ENCODE results near the gene OGA. TPM values are rescaled to one million over a fixed set of nuclear protein-coding genes. Genes with fewer than 3 reads are reported as not detected.

Gene OGA
- total and polyA plus RNA-seq, 10 donors = 65.7 to 234 (median 162) TPM

DNA sequence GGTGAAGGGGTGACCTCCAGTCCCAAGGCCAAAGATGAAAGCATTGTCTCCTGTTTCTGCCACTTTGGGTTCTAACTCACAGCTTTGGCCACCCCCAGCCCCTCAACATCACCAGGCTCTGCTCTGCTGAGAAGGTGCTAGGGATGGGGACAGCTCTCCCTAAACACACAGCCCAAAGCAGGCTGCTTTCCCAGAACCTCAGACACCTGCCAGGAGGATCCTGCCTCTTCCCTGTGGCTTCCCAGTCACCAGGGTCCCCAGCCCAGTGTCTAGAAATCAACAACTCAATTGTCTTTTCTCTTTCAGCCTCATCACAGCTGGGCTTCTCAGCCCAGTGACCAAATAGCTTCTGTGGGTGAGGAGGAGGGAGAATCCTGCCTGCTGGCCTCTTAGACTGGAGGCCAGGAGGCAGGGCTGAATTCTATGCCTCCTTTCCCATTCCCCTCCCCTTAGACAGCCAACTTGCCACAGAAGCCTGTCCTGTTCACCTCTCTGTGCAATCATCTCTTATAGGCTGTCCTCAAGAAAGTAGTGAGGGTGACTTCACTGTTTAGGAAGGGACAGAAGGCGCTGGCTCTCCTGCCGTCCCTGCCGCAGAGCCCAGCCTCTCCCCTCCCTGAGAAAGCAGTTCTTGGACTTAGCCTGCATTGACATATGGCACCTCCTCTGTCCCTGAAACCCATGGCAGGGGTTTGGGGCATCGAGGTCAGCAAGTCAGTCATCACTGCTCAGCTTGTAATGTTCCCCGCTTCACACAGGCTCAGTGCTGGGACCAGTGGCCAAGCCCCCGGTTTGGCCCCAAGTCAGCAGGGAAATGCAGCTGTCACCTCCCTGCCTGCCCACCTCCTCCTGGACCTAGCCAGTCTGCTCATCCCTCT, 46.0 kb downstream of the OGA start:
- Histone ChIP-seq H3K27me3 (replicated peaks in 1 of 7) (peaks cover 4 to 96% (median 76%) of the 10 kb centered on the region in 7 donors), H3K36me3 (no peaks in the 10 kb centered on the region), H3K4me3 (no peak overlapping the region), H3K27ac (no peak overlapping the region), H3K4me1 (peaks cover 8 to 34% (median 27%) of the 10 kb centered on the region in 6 donors), H3K9me3 (no peaks in the 10 kb centered on the region)
- DNase-seq = peak; percentile 42
- 69 to 84% (median 73%) methylated on average over 5 to 6 of the region's 6 CpGs; no CpG with 5 or more reads in 1 of the 5 donors for WGBS, 5 donors
- TF ChIP-seq, protein P1, sequence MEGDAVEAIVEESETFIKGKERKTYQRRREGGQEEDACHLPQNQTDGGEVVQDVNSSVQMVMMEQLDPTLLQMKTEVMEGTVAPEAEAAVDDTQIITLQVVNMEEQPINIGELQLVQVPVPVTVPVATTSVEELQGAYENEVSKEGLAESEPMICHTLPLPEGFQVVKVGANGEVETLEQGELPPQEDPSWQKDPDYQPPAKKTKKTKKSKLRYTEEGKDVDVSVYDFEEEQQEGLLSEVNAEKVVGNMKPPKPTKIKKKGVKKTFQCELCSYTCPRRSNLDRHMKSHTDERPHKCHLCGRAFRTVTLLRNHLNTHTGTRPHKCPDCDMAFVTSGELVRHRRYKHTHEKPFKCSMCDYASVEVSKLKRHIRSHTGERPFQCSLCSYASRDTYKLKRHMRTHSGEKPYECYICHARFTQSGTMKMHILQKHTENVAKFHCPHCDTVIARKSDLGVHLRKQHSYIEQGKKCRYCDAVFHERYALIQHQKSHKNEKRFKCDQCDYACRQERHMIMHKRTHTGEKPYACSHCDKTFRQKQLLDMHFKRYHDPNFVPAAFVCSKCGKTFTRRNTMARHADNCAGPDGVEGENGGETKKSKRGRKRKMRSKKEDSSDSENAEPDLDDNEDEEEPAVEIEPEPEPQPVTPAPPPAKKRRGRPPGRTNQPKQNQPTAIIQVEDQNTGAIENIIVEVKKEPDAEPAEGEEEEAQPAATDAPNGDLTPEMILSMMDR (IDR thresholded peaks at IDR 0.05 in 8 of 11, conservative IDR thresholded peaks at IDR 0.05 in 3 of 11) = no peak
- TF ChIP-seq POLR2A (IDR thresholded peaks at IDR 0.05) = no peak
- no peak for TF ChIP-seq POLR2AphosphoS5 (IDR thresholded peaks at IDR 0.05)
- intact Hi-C loops (cut with DNase I; ENCODE audit: low total_unique reads) = no loop called here

DNA sequence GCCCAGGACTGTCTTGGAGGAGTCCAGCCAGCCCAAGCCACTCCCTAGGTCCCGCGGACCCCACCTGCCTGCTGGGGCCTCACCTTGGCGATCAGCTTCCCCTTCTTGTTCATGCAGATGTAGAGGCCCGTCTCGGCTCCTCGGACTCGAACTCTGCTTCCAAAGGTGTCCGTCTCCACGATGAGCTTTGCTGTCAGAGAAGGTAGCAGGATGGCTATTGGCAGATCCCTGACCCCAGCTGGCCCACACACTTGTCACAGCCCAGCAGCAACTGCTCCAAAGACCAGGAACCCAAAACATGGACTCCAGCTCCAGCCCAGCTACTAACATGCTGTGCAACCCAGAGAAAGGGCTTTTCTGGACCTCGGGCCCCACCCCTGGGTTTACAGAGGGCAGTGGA, 46.9 kb downstream of the OGA start:
- H3K36me3 ChIP-seq = no peaks in the 10 kb centered on the region
- H3K4me3 ChIP-seq = no peak overlapping the region
- intact Hi-C loops (cut with DNase I; ENCODE audit: low total_unique reads) = no loop called here
- WGBS, 5 donors = 84 to 94% (median 91%) methylated on average over 10 of the region's 10 CpGs
- DNase-seq = no peak
- TF ChIP-seq POLR2A (IDR thresholded peaks at IDR 0.05) (no peak), POLR2AphosphoS5 (IDR thresholded peaks at IDR 0.05) (no peak)
- TF ChIP-seq, protein P1 (IDR thresholded peaks at IDR 0.05 in 8 of 11, conservative IDR thresholded peaks at IDR 0.05 in 3 of 11) = no peak
- H3K4me1 ChIP-seq = peaks cover 8 to 29% (median 25%) of the 10 kb centered on the region in 6 donors
- no peaks in the 10 kb centered on the region for H3K9me3 ChIP-seq
- H3K27me3 ChIP-seq (replicated peaks in 1 of 7) = peaks cover 4 to 96% (median 67%) of the 10 kb centered on the region in 7 donors
- H3K27ac ChIP-seq = no peak overlapping the region

DNA sequence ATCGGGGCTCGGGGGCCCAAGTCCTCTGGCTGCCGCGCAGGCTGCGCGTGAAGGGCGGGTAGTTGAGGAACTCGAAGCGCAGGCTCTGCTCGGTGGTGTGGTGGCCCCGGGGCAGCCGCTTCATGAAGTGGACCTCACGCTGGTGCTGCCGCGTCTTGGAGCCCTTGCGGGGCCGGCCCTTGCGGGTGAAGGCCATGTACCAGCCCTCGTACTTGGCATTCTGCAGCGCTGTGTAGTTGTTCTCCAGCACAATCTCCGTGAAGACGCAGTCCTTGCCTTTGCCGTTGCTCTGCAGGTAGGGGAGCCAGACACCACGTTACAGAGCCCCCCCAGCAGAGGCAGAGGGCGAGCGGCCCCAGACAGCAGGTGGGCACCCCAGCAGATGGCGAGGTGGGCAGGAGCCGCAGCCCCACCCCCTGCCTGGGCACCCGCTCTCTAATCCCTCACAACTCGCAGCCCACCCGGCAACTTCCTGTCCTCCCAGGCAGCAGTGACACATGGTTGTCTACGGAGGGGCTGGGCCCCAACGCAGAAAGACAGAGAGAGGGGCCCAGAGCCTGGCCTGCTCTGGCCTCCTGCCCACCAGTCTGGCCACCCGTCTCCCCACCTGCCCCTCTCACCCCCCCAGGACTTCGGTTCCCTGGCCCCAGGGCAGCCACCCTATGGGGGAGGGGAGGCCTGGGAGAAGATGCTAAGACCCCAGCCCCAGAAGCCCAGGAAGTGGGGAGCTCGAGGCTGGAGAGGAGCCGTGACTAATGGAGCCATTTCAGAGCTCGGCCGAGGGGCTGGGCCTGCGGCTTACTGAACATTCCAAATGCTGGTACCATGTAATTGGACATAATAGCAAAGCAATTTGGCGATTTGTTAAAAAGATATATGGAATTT, 47.7 kb downstream of the OGA start:
- no peak for TF ChIP-seq POLR2AphosphoS5 (IDR thresholded peaks at IDR 0.05)
- TF ChIP-seq POLR2A (IDR thresholded peaks at IDR 0.05) = no peak
- TF ChIP-seq, protein P1 (IDR thresholded peaks at IDR 0.05 in 8 of 11, conservative IDR thresholded peaks at IDR 0.05 in 3 of 11) = no peak
- H3K9me3 ChIP-seq = no peaks in the 10 kb centered on the region
- DNase-seq = no peak
- H3K27me3 ChIP-seq (replicated peaks in 1 of 7) = peaks cover 4 to 96% (median 61%) of the 10 kb centered on the region in 7 donors
- intact Hi-C loops (cut with DNase I; ENCODE audit: low total_unique reads) = no loop called here
- no peak overlapping the region for H3K4me3 ChIP-seq
- 74 to 86% (median 75%) methylated on average over 30 to 41 of the region's 41 CpGs for WGBS, 5 donors
- H3K4me1 ChIP-seq = peaks cover 8 to 24% (median 19%) of the 10 kb centered on the region in 6 donors
- H3K27ac ChIP-seq = no peak overlapping the region
- H3K36me3 ChIP-seq = no peaks in the 10 kb centered on the region
